Measurements from ENCODE around the gene TNFRSF21.

DNA sequence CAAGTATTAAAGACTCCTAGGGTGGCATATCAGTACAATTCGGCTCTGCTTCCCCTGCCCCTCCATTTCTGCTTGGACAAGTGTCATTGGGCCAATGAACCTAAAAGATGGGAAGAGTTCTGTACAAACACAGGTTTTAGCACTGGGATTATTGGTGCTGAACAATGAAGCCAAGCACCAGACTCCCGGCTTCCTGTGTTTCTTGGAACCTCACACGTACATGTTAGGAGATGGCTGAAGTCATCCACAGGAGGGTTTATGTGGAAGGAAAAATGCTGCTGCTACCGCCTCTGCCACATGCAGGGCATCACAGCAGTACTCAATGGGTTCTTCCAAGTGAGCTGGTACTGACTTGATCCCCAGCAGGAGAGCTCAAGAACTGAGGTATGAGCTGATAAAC is 49.7 kb downstream of the TNFRSF21 start:
- TF ChIP-seq, protein P1, sequence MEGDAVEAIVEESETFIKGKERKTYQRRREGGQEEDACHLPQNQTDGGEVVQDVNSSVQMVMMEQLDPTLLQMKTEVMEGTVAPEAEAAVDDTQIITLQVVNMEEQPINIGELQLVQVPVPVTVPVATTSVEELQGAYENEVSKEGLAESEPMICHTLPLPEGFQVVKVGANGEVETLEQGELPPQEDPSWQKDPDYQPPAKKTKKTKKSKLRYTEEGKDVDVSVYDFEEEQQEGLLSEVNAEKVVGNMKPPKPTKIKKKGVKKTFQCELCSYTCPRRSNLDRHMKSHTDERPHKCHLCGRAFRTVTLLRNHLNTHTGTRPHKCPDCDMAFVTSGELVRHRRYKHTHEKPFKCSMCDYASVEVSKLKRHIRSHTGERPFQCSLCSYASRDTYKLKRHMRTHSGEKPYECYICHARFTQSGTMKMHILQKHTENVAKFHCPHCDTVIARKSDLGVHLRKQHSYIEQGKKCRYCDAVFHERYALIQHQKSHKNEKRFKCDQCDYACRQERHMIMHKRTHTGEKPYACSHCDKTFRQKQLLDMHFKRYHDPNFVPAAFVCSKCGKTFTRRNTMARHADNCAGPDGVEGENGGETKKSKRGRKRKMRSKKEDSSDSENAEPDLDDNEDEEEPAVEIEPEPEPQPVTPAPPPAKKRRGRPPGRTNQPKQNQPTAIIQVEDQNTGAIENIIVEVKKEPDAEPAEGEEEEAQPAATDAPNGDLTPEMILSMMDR (IDR thresholded peaks at IDR 0.05) = no peak
- TF ChIP-seq EP300 (IDR thresholded peaks at IDR 0.05) (no peak), POLR2AphosphoS5 (IDR thresholded peaks at IDR 0.05) (no peak)
